T-helper 1 cell treated with Interleukin-12 subunit alpha and Interleukin-12 subunit beta and Interleukin-4 antibody, amounts not matched to agents 30 μg/mL and 1 μg/mL, for 36 hours (primary cell): ENCODE results near the gene RNF114.
"Not testable (repeated sequence)": the region's sequence is repeated elsewhere in the genome, so short reads cannot be mapped to it uniquely, and the experiment has no call there.

ENCODE experiments used
- H3K27ac Mint-ChIP-seq: one replicate; pipeline ENCODE4 v1.8.0; 2021; ENCODE audit warnings: mild to moderate bottlenecking, mixed read lengths
- H3K27me3 Mint-ChIP-seq: one replicate; pipeline ENCODE4 v1.8.0; 2021; ENCODE audit warnings: low read depth, mixed read lengths
- H3K36me3 Mint-ChIP-seq: one replicate; pipeline ENCODE4 v1.8.0; 2021; ENCODE audit warnings: low read depth, mixed read lengths
- H3K4me1 Mint-ChIP-seq: one replicate; pipeline ENCODE4 v1.8.0; 2021; ENCODE audit warnings: low read depth, mixed read lengths
- H3K4me3 Mint-ChIP-seq: one replicate; pipeline ENCODE4 v1.8.0; 2021; ENCODE audit warnings: mild to moderate bottlenecking, moderate library complexity, mixed read lengths
- H3K9me3 Mint-ChIP-seq: one replicate; pipeline ENCODE4 v1.8.0; 2021; ENCODE audit warnings: mixed read lengths

The RNF114 gene

DNA sequence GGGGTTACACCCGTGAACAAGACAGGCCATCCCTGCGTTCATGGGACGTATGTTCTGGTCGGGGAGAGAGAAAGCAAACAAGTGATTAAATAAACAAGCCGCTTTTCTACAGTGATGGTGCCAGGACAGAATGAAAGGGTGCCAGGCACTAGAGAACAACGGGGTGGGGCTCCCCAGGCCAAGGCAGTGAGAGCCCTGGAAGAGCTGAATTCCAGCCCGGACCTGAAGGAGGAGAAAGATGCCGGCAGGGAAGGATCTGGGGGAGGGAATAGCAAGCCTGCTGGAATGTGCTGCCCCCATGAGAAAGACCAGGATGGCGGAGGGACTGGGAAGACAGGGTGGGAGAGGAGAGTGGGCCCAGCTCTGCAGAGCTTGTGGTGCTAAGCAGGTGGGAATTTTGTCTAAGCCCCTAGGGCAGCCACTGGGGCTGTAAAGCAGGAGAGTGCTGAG lies 54.1 kb downstream of the RNF114 start:
- Mint-ChIP-seq H3K27ac (no peak overlapping the region), H3K9me3 (no peaks in the 10 kb centered on the region), H3K36me3 (no peaks in the 10 kb centered on the region), H3K4me1 (no peaks in the 10 kb centered on the region), H3K27me3 (peaks cover 5% of the 10 kb centered on the region), H3K4me3 (no peak overlapping the region)

DNA sequence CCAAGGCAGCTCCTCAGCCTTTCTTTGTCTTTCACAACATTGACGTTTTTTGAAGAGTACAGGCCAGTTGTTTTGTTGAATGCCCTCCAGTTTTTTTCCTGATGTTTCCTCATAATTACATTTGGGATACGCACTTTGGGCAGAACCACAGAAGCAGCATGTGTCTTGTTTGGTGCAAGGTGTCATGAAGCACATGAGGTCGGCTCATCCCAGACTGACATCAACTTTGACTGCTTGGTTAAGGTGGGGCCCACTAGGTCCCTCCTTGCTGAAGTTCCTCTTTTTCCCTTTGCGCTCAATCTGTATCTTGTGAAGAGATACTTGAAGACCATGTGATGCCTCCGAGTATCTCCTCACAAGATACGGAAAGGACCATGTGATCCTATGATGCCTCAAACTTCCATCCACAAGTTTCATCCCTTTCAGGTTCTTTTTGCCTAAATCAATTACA lies 57.1 kb downstream of the RNF114 start:
- Mint-ChIP-seq H3K4me3 (no peak overlapping the region), H3K4me1 (no peaks in the 10 kb centered on the region), H3K27ac (no peak overlapping the region), H3K36me3 (no peaks in the 10 kb centered on the region), H3K27me3 (peaks cover 8% of the 10 kb centered on the region), H3K9me3 (no peaks in the 10 kb centered on the region)

DNA sequence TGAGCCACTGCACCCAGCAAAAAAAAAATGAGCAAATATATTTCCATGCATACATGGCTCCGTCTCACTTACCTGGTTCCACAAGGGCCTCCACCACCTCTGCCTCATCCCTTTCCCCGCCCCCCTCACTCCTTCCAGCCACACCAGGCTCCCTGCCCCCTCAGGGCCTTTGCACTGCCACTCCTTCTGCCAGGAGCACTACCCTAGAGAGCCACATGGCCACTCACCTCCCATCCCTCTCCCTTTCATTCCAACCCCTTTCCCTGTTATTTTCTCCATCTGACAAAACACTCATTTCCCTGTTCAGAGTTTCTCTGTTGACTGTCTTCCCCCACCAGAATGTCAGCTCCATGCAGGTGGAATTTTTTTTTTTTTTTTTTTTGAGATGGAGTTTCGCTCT lies 59.4 kb downstream of the RNF114 start:
- Mint-ChIP-seq H3K27me3 (peaks cover 8% of the 10 kb centered on the region), H3K9me3 (no peaks in the 10 kb centered on the region), H3K4me3 (no peak overlapping the region), H3K4me1 (no peaks in the 10 kb centered on the region), H3K27ac (no peak overlapping the region), H3K36me3 (no peaks in the 10 kb centered on the region)

DNA sequence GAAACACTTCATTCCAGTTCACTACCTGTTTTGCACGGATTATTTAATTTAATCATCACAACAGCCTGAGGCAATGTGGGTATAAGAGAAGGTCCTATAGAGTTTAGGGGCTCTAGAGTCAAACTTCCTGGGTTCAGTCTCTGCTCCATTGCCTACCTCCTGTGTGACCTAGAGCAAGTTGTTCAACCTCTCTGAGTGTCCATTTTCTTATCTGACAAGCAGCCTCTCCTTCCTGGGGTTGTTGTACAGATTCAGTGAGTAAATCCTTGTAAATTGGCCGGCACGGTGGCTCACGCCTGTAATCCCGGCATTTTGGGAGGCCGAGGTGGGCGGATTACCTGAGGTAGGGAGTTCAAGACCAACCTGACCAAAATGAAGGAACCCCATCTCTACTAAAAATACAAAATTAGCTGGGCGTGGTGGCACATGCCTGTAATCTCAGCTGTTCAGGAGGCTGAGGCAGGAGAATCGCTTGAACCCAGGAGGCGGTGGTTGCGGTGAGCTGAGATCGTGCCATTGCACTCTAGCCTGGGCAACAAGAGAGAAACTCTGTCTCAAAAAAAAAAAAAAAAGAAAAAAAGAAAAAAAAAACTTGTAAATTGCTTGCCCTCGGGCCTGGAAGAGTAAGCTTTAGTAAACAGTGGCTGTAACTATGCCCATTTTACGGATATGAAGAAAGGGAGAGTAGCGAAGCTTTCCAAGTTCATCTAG lies 62.4 kb downstream of the RNF114 start:
- not testable (repeated sequence) for H3K4me1 Mint-ChIP-seq, H3K27ac Mint-ChIP-seq, H3K4me3 Mint-ChIP-seq, H3K27me3 Mint-ChIP-seq, H3K36me3 Mint-ChIP-seq, H3K9me3 Mint-ChIP-seq

DNA sequence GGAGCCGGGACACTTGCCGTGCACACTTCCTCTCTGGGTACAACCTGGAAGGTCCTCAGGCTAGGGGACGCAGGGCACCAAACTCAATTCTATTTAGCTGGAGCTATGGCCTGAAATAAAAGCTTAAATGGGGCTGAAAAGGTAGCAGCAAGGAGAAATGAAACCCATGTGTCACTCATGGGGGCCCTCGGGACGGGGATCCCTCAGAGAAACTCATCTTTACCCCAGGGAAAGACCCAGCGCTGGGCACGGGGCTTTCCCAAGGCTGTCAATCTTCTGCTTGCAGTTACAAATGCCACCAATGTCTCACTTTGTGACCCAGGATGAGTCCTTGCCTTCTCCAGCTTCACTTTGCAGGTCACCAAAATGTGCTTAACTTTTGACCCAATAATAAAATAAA lies 63.1 kb downstream of the RNF114 start:
- Mint-ChIP-seq H3K36me3 (no peaks in the 10 kb centered on the region), H3K4me3 (no peak overlapping the region), H3K27me3 (peaks cover 4% of the 10 kb centered on the region), H3K27ac (no peak overlapping the region), H3K4me1 (peaks cover 5% of the 10 kb centered on the region), H3K9me3 (no peaks in the 10 kb centered on the region)

DNA sequence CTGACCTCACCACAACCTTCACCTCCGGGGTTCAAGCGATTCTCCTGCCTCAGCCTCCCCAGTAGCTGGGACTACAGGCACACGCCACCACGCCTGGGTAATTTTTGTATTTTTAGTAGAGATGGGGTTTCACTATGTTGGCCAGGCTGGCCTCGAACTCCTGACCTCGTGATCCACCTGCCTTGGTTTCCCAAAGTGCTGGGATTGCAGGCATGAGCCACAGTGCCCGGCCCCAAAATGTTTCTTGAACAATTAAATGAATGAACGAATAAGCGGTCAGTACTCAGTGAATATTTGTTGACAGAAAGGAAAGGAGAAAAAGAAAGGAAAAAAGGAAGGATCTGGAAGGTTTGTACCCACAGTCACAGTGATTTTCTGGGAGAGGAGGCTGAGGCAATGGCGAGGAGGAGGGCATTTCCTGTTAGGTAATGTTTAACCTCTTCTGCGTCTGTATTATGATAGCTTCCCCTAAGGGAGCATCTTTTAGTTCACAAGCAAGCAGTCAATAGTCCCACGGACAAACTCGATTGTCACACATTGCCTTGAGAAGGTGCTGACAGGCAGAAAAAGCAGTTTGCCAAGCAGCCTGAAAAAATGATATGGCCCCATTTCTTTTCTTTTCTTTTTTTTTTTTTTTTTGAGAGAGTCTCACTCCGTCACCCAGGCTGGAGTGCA lies 64.5 kb downstream of the RNF114 start:
- not testable (repeated sequence) for H3K36me3 Mint-ChIP-seq, H3K27me3 Mint-ChIP-seq, H3K4me3 Mint-ChIP-seq, H3K9me3 Mint-ChIP-seq, H3K27ac Mint-ChIP-seq
- peaks cover 12% of the 10 kb centered on the region for H3K4me1 Mint-ChIP-seq

DNA sequence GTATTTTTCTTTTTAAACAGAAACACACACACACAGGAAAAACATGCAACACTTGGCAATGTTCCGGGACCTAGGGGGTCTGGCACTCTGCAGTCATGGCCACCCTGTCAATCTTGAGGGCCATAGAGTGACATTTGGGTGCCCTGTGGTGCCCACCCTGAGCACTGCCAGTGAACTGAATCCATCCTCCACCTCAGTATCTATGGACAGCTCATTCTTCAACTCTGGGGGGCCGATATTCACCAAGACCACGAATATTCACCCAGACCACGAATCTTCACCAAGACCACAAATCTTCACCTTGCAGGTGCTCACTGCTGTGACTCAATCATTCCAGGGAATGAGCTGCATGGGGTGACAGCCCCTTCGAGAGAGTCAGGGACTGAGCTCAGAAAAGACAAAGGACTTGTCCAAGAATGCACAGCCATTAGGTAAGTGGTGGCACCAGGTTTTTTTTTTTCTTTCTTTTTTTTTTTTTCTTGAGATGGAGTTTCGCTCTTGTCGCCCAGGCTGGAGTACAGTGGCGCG lies 65.7 kb downstream of the RNF114 start:
- Mint-ChIP-seq H3K27me3 (peaks cover 4% of the 10 kb centered on the region), H3K27ac (no peak overlapping the region), H3K36me3 (no peaks in the 10 kb centered on the region), H3K4me1 (peaks cover 15% of the 10 kb centered on the region), H3K9me3 (no peaks in the 10 kb centered on the region), H3K4me3 (no peak overlapping the region)

DNA sequence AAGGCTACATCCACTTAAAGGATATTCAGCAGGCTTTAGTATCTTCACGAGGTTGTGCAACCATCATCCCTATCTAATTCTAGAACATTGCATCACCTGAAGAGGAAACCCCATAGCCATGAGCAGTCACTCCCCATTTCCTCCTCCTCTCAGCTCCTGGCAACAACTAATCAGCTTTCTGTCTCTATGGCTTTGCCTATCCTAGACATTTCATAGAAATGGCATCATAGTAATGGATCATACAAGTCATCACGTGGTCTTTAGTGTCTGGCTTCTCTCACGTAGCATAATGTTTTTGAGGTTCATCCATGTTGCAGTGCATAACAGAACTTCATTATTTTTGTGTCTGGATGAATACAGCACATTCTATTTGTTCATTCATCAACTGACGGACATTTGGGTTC lies 67.1 kb downstream of the RNF114 start:
- Mint-ChIP-seq H3K4me3 (no peak overlapping the region), H3K4me1 (peaks cover 15% of the 10 kb centered on the region), H3K9me3 (no peaks in the 10 kb centered on the region), H3K36me3 (no peaks in the 10 kb centered on the region), H3K27ac (no peak overlapping the region), H3K27me3 (peaks cover under 1% of the 10 kb centered on the region)
